22Rv1 (cell line): Measurements from ENCODE around the gene IQCM.

ENCODE experiments used
- ZFX ChIP-seq: fragments of 450-650 bp; IDR thresholded peaks from 2 replicates; pipeline ENCODE4 v1.6.1; 2017; ENCODE audit warnings: antibody characterized with exemption, borderline replicate concordance
- TF ChIP-seq, protein P1 (sequence below): fragments of 450-650 bp; IDR thresholded peaks from 2 replicates; pipeline ENCODE4 v1.5.1; 2017; ENCODE audit warnings: mild to moderate bottlenecking

DNA sequence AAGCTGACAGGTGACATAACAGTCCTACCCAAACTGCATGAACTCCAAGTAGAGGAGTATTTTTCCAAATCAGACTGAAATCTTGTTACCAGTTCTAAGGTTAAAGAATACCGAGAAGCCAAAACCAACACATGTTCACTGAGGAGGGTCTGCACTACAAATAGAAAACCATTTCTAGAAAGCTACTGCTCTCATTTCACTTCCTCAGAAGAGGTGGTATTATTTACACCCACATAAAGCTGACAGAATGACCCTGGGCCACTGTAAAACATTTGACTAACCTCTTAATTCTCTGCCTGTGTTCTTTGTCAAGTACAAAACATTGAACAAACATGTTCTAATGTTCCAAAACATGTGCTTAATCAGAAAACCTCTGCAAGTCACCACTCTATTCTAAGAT lies 95.8 kb downstream of the IQCM start:
- TF ChIP-seq, protein P1, sequence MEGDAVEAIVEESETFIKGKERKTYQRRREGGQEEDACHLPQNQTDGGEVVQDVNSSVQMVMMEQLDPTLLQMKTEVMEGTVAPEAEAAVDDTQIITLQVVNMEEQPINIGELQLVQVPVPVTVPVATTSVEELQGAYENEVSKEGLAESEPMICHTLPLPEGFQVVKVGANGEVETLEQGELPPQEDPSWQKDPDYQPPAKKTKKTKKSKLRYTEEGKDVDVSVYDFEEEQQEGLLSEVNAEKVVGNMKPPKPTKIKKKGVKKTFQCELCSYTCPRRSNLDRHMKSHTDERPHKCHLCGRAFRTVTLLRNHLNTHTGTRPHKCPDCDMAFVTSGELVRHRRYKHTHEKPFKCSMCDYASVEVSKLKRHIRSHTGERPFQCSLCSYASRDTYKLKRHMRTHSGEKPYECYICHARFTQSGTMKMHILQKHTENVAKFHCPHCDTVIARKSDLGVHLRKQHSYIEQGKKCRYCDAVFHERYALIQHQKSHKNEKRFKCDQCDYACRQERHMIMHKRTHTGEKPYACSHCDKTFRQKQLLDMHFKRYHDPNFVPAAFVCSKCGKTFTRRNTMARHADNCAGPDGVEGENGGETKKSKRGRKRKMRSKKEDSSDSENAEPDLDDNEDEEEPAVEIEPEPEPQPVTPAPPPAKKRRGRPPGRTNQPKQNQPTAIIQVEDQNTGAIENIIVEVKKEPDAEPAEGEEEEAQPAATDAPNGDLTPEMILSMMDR, result no peak
- no peak for TF ChIP-seq ZFX
